GM18505 (cell line): ENCODE data around the gene JDP2.

Experiments used
- ATAC-seq: cut with Tn5 transposase; IDR thresholded peaks from one replicate; pipeline ENCODE4 v1.9.1; 2021; ENCODE audit not compliant: unreplicated experiment
- POLR2A ChIP-seq: IDR thresholded peaks from 4 replicates; pipeline ENCODE4 v1.6.1; 2011; ENCODE audit warnings: borderline replicate concordance; ENCODE audit not compliant: insufficient read depth, insufficient read length; ENCODE audit errors: extremely low read depth

The JDP2 gene

GRCh38 chr14:75445963-75446362, 18.1 kb downstream of the JDP2 start:
- TF ChIP-seq POLR2A, result no peak
- no peak for ATAC-seq

- ATAC-seq, result no peak
- TF ChIP-seq POLR2A, result no peak
These were observed 18.6 kb downstream of the JDP2 start for GRCh38 chr14:75446447-75446846.

- no peak for TF ChIP-seq POLR2A
- no peak for ATAC-seq
These were observed 20.4 kb downstream of the JDP2 start for GRCh38 chr14:75448209-75448608.

- no peak for ATAC-seq
- TF ChIP-seq POLR2A, result no peak
These were observed 21.2 kb downstream of the JDP2 start for GRCh38 chr14:75449036-75449435.

- TF ChIP-seq POLR2A, result no peak
- ATAC-seq, result no peak
These were observed 21.9 kb downstream of the JDP2 start for GRCh38 chr14:75449696-75450095.

GRCh38 chr14:75450381-75451276, 22.8 kb downstream of the JDP2 start:
- no peak for TF ChIP-seq POLR2A
- ATAC-seq, result no peak

GRCh38 chr14:75452324-75452723, 24.5 kb downstream of the JDP2 start:
- no peak for TF ChIP-seq POLR2A
- ATAC-seq, result no peak

GRCh38 chr14:75452900-75453816, 25.3 kb downstream of the JDP2 start:
- no peak for TF ChIP-seq POLR2A
- ATAC-seq, result no peak

GRCh38 chr14:75453817-75454434, 26.1 kb downstream of the JDP2 start:
- no peak for TF ChIP-seq POLR2A
- ATAC-seq, result no peak

- ATAC-seq, result no peak
- TF ChIP-seq POLR2A, result no peak
These were observed 27.2 kb downstream of the JDP2 start for GRCh38 chr14:75454963-75455546.

- TF ChIP-seq POLR2A, result no peak
- ATAC-seq, result no peak
These were observed 28.5 kb downstream of the JDP2 start for GRCh38 chr14:75456069-75456996.

- no peak for TF ChIP-seq POLR2A
- no peak for ATAC-seq
These were observed 29.1 kb downstream of the JDP2 start for GRCh38 chr14:75456997-75457335.
